ENCODE results near the gene TUBGCP2.

The TUBGCP2 gene, protein sequence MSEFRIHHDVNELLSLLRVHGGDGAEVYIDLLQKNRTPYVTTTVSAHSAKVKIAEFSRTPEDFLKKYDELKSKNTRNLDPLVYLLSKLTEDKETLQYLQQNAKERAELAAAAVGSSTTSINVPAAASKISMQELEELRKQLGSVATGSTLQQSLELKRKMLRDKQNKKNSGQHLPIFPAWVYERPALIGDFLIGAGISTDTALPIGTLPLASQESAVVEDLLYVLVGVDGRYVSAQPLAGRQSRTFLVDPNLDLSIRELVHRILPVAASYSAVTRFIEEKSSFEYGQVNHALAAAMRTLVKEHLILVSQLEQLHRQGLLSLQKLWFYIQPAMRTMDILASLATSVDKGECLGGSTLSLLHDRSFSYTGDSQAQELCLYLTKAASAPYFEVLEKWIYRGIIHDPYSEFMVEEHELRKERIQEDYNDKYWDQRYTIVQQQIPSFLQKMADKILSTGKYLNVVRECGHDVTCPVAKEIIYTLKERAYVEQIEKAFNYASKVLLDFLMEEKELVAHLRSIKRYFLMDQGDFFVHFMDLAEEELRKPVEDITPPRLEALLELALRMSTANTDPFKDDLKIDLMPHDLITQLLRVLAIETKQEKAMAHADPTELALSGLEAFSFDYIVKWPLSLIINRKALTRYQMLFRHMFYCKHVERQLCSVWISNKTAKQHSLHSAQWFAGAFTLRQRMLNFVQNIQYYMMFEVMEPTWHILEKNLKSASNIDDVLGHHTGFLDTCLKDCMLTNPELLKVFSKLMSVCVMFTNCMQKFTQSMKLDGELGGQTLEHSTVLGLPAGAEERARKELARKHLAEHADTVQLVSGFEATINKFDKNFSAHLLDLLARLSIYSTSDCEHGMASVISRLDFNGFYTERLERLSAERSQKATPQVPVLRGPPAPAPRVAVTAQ

DNA sequence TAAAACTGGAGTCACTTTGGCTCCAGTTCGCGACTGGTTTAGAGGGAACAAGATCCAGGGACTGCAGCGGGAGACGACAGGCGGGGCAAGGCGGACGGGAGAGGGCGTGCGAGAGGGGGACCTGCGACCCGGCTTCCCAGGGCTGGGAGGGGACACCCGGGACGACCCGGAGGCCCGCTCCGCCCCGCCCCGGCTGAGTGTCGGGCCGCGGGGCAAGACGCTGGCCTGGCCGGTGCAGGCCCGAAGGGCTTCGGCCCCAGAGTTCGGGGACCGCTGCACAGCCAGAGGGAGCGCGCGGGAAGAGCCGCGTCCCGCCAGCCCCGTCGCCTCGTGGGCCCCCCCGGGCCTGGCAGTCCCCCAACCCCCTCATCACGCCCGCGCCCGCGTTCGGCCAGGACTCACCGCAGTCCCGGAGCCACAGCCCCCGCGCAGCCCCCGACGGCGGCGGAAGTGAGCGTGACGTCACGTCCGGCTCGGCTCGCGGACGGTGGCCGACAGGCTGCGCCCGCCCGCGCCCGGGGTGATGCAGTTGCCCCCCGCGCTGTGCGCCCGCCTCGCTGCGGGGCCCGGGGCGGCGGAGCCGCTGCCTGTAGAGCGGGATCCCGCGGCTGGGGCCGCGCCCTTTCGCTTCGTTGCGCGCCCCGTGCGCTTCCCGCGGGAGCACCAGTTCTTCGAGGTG is at the start of gene TUBGCP2, which contains the start of gene ZNF511:
TUBGCP2 (minus strand) TSS at position 452 of the 679 bp plus-strand sequence. CDS start 5,931 bp downstream, outside the sequence.
ZNF511 (plus strand) TSS at position 494 of the 679 bp plus-strand sequence; CDS start at position 524, 30 bp downstream.
- DNase-seq (ENCODE audit: low read depth in 2 of 2) = peak; percentile 82 to 84

DNA sequence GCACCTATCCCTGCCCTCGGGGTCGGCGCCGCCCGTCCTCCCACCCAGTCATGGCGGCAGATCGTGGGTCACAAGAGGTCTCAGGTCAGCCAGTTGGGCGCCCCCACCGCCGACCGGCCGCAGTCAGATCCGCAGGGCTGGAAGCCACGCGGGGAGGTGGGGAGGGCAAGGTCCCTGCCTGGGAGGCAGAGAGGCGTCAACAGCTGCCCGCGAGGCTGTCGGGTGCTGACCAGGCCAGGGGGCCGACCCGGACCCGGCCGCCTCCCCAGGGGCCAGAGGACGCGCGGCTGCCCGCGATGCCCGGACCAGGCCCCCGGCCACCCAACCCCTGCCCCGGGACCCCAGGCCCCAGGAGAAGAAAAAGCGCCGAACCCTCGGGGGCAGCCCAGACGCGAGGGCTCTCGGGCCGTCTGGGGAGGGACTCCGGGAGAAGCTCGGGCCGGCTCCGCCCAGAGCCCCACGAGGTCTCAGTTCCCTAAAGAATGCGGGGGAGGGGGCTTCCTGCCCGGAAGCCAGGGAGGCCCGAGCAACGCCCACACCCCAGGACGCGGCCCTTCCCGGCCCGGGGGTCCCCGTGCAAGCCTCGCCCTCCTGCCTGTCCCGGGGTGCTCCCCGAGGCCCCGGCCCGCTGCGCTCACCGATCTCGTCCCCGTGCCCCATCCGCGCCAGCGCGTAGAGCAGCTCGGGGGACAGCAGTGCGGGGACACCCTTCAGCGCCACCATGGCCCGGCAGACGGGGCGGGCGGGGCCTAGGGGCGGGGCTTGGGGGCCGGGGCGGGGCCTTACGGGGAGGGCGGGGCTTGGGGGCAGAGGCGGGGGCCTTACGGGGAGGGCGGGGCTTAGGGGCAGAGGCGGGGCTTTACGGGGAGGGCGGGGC is 48.9 kb upstream of the TUBGCP2 start, which contains the start of gene FUOM:
FUOM (minus strand) TSS at position 735 of the 877 bp plus-strand sequence; CDS start at position 723, 12 bp downstream.
- peak; percentile 68 to 75 for DNase-seq (ENCODE audit: low read depth in 2 of 2)

DNA sequence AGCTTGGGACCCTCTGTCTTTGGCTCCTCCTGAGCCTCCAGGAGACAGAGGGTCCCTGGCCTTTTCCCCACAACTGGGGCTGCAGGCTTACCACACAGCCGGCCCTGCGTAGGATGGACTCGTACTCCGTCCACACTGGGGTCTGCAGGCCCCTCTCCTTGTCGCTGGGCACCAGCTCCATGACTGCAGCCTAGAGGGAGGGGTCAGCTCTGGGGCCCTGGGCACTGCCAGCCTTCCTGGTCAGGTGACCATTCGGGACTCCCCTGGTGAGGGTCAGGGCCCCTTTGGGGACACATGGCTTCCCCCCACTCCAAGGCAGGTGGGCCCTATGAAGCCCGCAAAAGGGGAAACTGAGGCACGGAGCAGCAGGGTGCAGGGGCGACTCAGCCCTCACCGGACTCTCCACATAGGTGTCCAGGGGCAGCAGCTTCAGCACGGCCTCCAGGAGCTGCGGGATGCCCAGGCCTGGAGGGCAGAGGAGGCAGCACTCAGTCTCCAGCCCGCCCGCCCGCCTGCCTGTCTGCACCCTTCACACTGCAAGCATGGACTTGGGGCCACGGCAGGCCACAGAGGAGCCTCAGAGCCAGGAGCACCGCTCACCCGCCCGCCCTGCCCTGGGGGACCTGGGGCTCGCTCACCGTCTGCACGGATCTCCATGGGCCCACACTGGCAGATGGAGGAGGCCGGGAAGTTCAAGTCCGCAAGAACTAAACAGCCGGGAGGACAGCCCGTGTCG is 48.0 kb upstream of the TUBGCP2 start:
- DNase-seq (ENCODE audit: low read depth in 2 of 2) = no peak

DNA sequence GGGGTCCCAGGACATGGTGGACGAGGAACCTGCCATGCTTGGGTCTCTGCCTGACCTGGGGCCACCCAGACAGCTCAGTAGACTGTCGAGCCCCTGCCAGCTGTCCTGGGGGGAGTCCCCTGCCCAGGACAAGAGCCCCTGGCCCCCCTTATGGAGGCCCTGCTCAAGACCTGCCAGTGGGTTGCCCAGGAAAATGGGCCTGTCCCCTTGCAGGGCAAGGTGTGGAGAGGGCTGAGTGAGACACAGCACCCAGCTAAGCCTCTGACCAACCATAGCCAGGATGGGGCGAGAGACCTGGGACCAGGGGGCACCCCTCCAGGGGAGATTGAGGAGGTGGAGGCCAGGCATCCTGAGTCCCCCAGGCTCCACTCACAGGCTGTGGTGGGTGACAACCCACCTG is 47.3 kb upstream of the TUBGCP2 start:
- DNase-seq (ENCODE audit: low read depth in 2 of 2) = no peak

DNA sequence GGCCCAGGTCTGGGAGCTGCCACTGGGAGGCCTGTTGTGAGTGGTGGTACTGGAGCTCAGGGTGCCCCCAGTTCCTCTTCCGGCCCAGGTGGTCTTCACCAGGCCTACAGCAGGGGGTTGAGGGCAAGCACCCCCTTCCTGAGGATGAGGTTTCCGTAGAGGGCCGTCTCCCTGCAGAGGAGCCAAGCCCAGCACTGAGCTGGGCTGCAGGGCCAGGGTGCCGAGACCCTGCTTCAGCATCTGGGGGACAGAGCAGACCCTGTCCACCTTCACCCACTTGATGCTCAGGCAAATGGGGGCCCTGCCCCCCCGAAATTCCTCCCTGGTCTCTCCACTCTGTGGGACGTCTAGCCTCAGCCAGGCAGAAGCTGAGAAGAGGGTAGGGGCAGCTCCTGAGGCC is 46.6 kb upstream of the TUBGCP2 start:
- DNase-seq (ENCODE audit: low read depth in 2 of 2) = no peak

DNA sequence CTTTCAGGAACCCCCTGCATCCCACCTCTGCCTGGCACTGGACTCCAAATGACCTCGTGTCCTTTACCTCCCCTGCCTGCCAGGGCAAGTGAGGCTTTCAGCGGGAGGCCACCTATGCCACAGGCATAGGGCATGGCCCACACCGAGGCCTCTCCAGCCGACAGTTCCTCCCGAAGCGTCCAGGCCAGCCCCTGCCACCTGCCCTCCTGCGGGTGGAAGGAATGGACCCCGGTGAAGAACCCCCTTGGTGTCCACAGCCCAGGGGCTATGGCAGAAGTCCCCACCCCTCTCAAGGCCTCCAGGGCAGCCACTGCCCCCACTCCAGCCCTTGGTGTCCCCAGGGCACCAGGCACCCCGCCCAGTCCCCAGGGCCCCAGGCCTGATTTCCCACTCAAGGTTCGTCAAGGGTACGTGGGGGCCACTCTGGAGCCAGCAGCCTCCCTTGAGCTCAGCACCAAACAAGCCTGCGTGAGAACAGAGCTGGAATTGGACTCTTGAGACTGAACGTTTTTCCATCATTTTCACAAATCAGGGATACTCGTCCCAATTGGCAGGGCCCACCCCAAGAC is 46.1 kb upstream of the TUBGCP2 start:
- DNase-seq (ENCODE audit: low read depth in 2 of 2) = no peak

DNA sequence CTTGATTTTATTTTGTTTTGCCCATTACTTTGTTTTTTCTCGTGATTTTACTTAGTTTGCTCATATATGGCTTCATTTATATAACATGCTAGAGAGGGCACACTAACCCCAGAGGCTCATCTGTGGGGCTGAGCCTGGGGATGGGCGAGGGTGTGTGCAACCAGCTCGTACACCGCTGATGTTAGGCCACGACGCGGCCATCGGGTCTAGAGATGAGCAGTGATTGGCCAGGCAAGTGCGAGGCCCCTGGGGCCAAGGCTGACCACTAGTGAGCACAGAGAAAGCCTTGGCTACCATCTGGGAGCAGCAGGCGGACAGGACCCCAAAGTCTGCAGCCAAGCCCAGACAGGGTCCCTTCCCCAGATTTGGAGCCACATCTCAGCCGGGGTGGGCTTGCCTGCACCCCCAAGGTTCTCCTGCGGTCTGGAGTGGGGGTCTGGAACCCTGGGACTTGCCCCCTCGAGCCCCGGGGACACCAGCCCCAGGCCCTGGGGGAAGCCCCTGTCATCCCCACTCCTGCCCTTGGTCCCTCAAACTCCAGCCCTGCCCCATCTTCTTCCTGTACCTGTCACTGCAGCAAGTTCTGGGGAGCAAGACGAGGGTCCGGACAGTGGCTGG is 45.4 kb upstream of the TUBGCP2 start:
- DNase-seq (ENCODE audit: low read depth in 2 of 2) = no peak

DNA sequence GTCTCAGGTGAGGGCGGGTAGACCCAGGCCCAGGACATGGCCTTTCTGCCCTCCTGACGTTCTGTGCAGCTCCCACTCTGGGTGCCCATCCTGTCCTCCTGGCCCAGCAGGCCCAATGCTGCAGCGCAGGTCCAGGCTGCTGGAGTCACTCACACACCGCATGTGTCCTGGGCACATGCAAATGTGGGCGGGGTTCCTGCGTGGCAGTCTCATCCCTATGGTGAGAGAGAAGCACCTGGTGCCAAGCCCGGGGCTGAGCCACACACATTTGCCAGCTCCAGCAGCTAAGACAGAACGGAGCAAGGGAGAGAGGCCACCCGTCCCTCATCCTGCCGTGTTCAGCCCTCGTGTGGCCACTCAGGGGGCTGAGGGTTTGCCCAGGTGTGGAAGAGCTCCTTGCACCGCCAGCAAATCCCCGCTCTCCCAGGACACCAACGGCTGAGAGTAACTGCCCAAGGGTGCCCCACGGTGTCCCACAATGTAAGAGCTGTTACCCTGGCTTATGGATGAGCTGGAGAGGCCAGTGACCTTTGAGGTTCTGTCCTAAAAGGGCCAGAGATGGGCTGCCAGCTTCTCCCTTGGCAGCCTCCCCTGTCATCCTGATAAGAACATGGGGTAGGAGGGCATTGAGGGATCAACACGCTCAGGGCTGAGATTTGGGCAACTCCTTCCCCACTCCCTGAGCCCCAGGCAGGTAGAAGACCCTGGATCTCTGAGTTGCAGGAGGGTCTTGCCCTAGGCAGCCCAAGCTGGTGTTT is 44.7 kb upstream of the TUBGCP2 start:
- no peak for DNase-seq (ENCODE audit: low read depth in 2 of 2)

DNA sequence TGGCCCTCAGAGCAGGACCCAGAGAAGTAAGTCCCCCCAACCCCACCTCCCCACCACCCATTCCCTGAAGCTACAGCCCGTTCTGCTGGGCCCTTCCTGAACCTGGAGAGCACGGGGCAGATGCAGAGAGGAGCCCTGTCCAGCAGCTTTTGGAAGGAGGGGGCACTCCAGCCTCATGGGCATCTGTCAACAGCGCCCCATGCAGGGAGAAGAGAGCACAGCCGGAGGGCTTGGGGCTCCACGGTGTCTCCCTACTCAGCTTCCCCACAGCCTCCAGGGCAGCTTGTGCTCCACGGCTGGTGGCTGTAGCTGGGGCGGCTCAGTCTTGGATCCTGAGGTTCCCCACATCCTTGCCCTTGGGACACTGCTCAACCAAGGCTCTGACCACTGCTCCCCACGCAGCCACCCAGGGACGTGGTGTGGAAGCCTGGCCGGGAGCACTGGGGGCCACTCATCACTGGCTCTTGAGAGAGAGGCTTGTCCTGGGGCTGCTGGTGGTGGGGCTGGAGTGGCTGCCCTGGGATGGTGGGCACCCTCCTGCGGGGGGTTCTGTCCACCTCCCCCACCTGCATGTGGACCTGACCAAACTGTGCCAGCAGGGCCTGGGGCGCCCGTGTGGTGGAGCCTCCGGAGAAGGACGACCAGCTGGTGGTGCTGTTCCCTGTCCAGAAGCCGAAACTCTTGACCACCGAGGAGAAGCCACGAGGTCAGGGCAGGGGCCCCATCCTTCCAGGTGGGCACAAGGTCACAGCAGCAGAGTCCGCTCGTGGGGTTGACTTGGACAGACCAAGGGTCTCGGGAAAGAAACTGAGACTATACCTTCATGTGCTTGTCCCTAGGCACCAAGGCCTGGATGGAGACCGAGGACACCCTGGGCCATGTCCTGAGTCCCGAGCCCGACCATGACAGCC is 43.0 kb upstream of the TUBGCP2 start:
- no peak for DNase-seq (ENCODE audit: low read depth in 2 of 2)

DNA sequence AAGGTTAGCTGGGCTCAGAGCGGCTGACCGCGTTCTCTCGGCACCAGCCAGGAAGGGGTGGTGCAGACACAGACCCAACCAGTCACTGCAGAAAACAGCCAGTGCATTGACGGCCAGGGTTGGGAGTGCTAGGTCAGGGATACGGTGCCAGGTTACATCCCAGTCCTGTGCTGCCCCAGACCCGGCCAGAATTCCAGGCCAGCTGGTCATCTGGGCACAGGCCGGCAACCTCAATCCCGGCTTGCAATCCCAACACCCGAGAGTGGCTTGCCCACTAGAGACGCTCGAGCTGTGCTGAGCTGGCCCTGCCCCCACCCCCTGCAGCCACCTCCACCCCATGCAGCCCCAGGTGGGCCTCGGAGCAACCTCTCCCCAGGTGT is 42.3 kb upstream of the TUBGCP2 start:
- DNase-seq (ENCODE audit: low read depth in 2 of 2) = no peak

DNA sequence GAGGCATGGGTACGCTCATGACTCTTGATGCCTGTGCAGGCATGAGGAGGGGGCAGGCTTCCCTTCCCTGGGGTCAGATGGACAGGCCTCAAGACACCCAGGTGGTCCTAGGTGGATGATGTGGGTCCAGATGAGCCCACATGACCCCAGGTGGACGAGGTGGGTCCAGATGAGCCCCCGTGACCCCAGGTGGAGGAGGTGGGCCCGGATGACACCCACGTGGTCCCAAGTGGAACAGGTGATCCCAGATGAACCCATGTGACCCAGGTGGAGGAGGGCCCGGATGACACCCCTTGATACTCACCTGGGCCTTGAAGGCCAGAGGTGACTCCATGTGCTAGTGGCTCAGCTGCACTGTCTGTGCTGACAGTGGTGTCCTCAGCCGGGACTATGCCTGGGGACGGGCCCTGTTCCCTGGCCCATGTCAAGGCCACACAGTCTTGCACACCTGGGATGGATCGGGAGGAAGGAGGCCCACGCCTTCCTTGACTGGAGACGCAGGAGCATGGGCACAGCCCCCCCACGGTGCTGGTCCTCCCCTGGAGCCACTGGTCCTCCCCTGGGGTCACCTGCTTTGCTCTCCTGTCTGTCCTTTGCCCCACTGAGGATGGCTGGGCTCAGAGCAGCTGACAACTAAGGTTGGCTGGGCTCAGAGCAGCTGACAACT is 41.7 kb upstream of the TUBGCP2 start:
- DNase-seq (ENCODE audit: low read depth in 2 of 2) = no peak

DNA sequence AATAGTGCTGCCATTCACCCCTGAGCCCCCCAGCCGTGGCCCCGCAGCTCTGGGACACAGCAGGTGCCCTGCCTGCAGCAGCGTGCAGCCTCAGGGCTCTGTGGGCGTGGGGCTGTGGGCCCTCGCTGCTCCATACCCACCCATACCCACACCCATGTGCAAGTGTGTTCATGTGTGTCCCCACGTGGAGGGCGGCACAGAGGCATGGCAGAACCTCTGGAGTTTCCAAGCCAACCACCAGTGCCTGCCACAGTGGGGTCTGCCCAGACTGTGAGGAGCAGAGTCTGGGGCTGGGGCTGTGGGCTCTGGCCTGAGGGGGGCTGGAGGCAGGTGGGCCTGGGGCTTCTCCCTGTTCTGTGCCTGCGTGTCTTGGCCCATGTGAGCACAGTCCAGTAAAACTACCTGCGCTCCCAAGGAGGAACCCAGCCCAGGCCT is 40.9 kb upstream of the TUBGCP2 start:
- DNase-seq (ENCODE audit: low read depth in 2 of 2) = no peak

DNA sequence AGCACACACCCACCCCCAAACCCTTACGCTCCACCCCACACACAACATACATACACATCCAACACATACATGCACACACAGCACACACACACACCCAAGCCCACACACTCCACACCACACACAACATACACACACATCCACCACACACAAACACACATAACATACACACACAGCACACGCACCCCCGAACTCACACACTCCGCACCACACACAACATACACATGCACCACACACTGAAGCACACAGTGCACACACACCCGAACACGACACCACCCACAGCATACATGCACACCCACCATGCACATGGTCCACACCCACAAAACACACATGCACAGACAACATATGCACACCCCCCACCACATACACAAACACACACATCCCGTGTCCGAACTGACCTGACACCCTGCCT is 40.5 kb upstream of the TUBGCP2 start:
- no peak for DNase-seq (ENCODE audit: low read depth in 2 of 2)

DNA sequence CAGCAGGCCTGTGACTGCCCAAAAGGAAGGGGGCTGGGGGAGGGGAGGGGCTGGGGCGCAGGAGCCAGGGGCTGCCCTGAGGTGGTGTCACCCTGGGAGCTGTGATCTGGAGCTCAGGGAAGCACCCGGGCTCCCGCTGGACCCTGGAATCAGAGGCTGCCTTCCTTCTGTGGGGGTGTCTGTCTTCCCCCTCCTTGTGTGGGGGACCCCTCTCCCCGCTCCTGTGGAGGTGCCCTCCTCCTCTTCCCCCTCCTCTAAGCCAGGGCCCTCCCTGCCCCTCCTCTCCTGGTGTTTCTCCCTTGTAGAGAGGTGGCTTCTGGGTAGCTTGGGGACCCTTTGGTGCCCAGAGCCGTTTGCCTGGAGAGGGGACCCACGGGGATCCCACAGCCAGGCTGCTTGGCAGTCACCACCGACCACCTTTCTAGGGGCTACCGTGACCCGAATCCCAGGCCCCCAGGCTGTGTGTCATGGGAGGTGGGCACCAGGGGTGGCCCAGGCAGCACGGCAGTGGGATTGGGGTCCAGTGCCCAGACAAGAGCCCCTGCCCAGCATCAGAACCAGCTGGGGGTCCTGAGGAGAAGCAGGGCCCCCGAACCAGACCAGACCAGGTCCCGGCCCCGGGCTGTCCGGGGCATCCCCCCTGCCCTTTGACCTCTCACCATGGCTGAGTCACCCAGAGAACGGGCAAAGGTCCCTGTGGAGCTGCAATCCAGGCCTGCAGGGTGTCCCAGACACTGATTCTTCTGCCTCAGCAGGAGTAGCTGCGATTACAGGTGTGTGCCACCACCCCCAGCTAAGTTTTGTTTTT is 39.2 kb upstream of the TUBGCP2 start:
- DNase-seq (ENCODE audit: low read depth in 2 of 2) = no peak

DNA sequence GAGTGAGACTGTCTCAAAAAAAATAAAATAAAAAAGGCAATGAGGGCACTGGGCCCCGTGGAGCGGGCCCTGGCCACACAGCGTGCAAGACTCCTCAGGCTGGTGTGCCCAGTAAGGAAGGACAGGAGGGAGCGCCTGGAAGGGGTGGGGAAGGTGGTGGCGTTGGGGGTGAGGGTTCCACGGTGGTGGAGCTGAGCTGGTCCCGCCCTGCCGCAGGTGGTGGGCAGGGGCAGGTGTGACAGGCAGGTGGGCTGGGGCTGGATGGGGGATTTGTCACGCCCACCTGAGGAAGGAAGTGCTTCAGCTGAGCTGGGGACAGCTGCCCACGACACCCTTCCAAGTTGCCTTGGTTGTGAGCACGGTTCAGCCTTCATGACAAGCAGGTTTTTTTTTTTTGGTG is 37.7 kb upstream of the TUBGCP2 start:
- no peak for DNase-seq (ENCODE audit: low read depth in 2 of 2)

DNA sequence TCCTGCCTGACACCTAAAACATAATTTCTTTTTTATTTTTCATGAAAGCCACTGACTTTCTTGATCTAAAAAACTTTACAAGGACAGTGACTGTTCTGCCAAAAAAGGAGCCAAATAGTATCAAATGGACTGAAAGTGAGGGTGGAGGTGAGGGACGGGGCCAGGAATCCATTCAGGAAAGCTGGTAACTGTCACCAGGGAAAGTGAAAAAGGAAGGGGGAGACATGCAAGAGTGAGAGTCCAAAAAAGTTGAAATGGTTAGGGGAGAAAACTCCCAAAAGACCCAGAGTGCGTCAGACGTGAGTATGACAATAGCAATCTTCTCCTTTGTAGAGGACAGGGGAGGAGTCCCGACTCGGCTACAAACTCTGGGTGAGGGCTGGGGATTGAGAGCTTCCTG is 35.6 kb upstream of the TUBGCP2 start:
- DNase-seq (ENCODE audit: low read depth in 2 of 2) = no peak
